Fibroblast of lung (primary cell): ENCODE results near the gene TDP1.

Source experiments
- CTCF ChIP-seq, 2 donors: IDR thresholded peaks in 1 of 2; conservative IDR thresholded peaks in 1 of 2; 1 replicate in 1 of 2; 2 replicates in 1 of 2; pipeline ENCODE4 v1.5.1; 2011 to 2012; ENCODE audit warnings: low read length in 2 of 2, control low read depth in 1 of 2, inconsistent platforms in 1 of 2, low read depth in 1 of 2, mild to moderate bottlenecking in 1 of 2
- EZH2 ChIP-seq: IDR thresholded peaks from 2 replicates; pipeline ENCODE4 v1.5.1; 2012; ENCODE audit warnings: low read length, control low read depth, mild to moderate bottlenecking; ENCODE audit errors: missing control alignments

GRCh38 chr14:89936654-89937185, 19.0 kb upstream of the TDP1 start:
- TF ChIP-seq EZH2 = no peak
- peak in 1 of 2 donors; percentile 19 for TF ChIP-seq CTCF (conservative IDR thresholded peaks at IDR 0.05 in 1 of 2, IDR thresholded peaks at IDR 0.05 in 1 of 2; ENCODE audit: low read depth in 1 of 2, low read length in 2 of 2)
